ENCODE data around the gene STAU1.

DNA sequence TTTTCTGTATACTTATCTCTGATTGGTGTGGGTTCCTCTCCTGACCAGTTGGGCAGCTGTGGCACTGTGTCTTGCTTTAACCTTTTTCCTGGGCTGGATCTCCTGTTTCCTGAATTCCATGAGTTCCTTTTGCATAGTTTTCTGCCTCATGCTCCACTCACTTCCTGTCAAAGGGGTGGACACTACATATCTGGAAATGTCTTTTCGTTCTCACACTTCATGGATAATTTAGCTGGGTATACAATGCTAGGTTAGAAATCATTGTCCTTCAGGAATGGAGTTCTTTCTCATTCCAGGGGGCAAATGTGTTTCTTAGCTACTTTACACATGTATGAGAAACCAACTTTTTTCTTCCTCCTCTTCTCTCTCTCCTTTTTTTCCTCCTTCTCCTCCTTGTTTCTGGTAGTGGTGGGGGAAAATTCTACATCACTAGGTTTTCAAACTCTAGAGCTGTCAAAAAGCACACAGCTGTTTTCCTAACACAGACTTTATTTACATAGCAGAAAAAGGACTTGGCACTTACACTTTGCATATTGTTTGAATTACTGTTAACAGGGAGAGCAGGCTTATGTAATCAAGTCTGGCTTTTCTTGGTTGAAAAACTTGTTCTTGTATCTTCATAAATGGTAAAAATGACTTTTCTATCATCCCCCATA lies 22.1 kb upstream of the STAU1 start:
- TF ChIP-seq POLR2A (IDR thresholded peaks at IDR 0.05; ENCODE audit: low read length) (no peak), GATA1 (IDR thresholded peaks at IDR 0.05; ENCODE audit: low read depth, low read length) (no peak)

All from erythroblast (primary cell).